Cortex of kidney (tissue), 1 donor: ENCODE data around the gene GPRIN1.

Experiments used
- DNase-seq: peaks from one replicate; lab custom pipeline; 2025; lab: John Stamatoyannopoulos, UW

The GPRIN1 gene

DNA sequence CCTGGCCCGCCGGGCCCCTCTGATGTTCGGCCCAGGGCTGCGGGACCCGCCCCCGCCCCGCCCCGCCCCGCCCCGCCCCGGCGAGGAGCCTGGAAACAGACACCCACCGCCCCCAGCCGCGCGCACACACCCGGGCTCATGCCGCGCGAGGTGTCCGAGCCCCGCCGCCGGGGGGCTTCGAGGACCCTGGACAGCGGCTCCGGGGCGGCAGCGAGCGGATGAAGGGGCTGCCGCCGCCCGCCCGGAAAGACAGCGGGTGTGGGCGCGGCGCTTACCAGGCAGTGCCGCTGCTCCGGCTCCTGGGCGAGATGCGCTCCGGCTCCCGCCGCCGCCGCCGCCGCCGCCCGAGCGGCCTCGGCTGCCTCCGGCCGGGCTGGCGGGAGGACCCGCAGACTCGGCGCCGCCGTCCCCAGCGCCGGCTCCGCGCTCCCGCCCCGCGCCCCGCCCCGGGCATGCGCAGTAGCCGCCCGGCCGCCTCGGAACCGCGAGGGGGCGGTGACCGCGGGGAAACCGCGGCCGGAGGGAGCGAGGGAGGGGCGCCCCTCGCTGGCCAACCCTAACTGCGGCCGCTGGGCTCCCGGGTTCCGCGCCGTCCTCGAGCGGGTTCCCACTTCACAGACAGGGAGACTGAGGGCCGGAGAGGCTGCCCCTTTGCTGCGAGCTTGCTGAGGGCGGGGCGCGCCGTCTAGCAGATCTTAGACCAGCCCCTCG is at the start of gene GPRIN1:
GPRIN1 (minus strand) TSS at position 433 of the 711 bp plus-strand sequence. CDS start 10,322 bp downstream, outside the sequence.
- no peak for DNase-seq

DNA sequence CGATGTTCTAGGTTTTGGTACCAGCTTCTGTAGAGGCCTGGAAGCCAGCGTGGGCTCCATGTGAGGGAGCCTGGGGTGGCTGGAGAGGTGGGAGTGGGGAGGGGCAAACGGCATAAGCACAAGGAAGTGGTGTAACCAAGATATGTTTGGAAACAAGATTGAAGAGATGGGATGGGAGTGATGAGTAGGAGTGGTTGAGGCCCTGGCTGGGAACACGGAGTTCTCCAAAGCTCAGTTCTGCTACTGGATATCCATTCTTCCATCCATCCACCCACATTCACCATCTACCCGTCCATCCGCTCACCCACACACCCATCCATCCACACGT is 49.5 kb upstream of the GPRIN1 start:
- DNase-seq = no peak

DNA sequence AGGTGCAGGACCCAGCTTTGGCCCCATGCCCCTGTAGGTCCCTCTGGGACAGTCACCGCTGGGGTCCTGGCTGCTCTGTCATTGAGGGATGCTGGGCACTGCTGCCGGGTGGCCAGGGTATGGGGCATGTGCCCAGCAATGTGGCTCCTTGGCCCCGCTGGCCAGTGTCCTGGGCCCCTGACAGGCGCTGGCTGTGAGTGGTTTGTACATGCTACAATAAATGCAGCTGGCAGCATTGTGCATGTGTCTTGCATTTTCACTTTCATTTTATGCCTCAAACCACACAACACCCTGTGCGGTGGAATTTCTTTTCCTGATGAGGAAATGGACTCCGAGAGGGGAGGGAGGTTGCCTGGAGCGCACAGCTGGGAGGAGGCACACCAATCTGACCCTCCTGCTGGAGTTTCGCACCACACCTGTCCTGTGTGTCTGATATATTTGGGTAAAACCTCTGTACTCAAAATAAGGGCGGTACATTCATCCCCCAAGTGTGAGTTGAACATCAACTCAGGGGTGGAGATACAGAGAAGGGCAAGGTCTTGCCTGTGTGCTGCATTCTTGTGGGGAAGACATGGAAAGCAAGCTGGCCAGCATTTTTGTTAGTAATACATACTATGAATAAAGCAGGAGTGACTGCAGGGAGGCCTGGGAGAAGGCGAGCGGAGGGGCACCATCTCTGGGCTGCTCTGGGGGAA is 49.0 kb upstream of the GPRIN1 start:
- no peak for DNase-seq

DNA sequence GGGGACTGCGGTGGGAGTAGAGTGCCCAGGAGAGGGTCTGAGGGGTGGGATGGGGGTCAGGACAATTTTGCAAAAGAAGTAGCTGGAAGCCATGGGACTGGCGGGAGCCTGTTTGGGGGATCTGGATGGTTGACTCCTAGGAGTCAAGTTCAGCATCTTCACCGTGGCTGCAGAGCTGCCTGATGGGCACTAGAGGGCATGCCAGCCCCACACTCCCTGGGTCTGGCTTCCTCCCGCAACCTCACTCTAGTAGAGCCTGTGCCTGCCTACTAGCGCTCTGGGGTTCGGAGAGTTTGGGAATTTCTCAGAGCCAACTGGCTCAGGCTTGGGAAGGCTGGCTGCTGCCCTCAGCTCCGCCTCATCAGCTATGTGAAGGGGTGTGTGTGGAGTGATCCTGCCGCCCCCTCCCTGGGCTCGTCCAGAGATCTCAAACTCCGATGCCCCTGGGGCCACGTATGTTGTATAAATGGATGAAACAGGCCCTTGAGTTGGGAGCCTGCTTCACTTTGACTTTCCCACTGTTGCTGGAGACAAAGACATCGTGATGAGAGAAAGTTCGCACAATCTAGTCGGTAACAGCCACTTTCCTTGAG is 48.1 kb upstream of the GPRIN1 start:
- no peak for DNase-seq

DNA sequence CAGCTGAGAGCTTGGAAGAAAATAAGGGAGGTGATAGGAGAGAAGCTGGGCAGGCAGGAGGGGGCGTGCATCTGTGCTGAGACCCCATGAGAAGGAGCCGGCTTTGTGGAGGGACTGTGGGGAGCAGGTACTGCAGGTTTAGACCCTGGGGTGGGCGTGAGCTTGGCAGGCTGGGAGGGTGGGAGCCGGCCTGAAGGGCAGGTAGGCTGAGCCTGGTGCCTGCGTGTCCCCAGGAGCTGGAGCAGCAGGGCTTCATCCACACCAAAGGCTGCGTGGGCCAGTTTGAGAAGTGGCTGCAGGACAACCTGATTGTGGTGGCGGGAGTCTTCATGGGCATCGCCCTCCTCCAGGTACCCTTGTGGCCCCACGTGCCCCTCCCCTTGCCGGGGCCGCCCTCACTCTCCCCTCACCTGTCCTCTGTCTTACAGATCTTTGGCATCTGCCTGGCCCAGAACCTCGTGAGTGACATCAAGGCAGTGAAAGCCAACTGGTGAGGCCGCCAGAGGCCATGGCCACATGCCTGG is 46.6 kb upstream of the GPRIN1 start:
- no peak for DNase-seq

DNA sequence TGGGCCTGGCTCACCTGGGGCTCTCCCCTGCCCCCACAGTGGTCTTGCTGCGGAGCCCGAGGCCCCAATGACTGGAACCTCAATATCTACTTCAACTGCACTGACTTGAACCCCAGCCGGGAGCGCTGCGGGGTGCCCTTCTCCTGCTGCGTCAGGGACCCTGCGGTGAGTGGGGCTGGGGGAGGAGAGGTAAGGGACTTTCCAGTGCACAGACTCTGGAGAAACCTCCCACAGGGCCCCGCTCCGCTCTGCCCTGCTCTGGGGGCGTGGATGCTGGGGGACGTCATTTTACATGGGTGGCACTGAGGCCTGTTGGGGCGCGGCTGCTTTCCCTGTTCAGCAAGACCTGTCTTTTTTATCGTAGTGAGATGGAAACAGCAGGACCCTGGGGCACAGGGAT is 44.9 kb upstream of the GPRIN1 start:
- no peak for DNase-seq

DNA sequence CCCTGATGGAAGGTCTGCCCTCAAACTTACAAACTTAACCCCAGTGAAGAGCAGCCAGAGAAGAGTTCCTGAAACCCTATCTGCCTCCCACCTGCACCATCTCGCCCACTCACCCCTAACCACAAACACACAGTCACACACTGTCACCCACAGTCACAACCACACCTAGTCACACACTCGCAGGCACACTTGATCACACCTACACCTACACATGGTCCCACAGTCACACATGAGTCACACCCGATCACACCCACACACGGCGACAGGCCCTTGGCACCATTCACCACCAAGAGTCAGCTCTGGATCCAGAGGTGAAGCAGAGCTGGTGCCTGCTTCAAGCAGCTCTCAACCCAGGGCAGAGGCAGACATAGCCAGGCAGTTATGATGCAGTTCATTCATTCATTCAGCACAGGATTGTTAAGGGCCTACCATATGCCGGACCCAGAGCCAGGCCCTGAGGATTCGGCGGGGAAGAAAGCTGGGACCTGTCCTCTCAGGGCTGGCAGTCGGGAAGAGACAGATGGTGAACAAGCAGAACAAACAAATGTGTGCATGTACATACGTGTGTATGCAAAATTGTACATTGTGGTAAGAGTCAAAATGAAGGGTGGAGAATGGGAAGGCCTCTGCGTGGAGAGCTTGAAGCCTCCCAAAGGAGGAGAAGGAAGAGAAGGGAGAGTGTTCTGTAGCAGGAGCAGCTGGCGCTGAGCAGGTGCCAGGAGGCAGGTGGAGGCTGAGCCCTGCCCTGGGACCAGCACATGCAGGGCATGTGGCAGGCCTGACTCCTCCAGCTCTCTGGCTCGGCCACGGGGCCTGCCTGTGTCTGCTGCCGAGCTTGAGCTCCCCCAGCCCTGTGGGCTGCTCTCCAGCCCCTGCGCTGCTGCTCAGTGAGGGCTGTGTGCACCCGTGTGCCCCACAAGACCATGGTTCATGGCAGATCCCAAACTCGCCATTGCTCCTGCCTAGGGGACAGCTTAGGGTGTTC is 43.7 kb upstream of the GPRIN1 start:
- DNase-seq = no peak

DNA sequence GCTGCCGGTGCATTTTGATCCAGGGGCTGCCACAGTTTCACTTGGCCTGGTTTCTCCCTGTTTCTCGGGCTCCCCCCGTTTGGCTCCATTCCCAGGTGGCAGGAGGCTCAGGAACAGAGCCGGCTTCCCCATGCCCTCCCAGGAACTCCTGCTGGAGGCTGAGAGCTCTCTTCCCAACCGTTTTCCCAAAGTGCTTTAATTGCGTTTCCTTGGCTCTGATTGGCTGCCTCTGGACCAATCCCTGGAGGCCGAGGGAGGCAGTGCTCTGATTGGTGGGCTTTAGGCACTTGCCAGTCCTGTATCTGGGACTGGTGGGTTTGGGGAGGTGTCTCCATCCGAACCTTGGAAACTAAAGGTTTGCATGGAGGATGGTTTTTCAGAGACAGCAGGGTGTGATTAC is 42.2 kb upstream of the GPRIN1 start:
- no peak for DNase-seq

DNA sequence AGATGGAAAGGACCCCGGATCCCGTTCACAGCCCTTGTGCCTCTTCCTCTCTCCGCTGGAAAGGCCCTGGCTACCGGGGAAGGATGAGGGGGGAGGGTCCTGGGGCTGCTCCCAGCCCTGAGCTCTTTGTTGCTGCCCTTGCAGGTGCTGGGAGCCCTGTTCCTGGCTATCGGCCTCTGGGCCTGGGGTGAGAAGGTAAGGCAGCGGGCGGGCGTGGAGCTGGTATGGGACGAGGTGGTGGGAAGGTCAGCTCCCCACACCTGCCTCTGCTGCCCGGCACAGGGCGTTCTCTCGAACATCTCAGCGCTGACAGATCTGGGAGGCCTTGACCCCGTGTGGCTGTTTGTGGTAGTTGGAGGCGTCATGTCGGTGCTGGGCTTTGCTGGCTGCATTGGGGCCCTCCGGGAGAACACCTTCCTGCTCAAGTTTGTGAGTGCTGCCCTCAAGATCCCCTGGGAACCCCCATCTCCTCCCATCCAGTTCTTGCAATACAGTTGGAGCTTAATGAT is 41.6 kb upstream of the GPRIN1 start:
- no peak for DNase-seq

DNA sequence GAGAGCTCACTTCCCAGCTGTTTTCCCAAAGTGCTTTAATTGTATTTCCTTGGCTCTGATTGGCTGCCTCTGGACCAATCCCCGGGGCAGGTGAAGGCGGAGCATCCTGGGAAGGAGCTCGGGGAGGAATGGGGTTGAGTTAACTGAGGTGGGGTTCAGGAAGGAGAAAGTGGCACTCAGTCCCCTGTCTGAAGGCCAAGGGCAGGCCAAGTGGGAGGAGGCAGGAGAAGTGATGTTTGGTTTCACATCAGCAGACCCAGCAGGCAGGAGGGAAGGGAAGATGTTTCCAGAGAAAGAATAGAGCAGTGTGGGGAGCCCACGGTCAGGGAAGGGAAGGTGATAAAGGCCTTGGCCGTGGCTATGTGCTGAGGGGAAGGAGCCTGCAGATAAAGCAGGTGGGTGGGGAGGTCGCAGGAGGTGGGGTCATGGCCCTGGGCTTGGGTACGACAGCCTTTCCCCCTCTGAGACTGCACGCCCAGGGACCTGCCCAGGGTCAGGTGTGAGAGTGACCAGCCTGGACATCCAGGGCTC is 40.5 kb upstream of the GPRIN1 start:
- DNase-seq = no peak

DNA sequence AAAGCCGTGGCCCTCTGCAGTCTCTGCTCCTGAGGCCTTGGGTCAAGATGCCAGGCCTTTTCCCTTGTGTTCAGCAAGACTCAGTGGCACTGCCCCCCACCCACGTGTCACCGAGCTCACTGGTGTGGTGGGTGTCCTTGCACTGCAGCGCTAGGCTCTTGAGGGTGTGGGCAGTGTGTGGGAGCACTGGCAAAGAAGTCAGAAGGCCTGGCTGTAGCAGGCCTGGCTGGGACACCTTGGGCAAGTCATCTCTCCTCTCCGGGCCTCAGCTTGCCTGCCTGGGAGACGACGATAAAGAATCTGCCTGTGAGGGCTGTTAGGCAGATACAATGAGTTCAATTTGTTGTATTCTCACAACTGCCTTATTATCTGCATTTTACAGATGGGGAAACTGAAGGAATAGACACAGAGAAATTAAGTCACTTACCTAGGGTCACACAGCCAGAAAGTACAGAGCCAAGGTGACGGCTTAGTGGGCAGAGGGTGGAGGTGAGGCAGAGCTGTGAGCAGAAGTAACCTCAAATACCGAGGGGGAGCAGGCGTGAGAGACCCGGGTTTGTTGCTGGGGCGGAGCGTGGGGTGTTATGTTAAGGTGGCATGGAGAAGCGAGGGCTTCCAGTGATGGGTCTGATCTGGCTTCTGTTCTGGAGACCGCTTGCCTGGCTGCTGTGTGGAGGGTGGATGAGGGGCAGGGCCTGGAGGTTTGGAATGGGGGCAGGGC is 38.7 kb upstream of the GPRIN1 start:
- no peak for DNase-seq

DNA sequence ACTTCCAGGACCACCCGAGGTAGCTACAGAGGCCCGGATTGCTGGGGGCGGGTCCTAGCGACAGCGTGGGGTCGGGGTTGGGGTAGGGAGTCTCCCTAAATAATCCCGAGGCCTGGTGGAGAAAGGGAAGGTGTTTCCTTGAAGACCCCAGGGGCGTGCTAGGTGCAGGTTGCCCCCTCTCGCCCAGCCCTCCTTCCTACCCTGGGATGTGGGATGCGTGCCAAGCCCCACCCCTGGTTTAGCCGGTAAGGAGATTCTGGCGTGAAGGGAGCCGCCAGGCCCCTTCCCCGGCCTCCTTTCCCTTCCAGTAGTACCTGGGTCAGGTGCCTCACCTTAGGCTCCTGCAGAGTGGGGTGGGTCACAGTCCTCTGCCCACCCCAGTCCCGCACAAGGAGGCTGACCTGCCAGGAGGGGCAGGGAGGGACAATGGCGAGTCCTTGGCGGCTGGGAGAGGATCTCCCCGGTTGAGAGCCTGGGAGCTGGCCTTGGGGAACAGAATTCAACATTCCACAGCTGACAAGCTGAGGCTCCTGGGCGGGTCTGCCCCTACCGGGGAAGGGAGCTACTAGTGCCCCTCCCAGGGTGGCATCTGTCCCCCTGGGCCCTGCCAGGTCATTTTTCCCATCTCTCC is 38.0 kb upstream of the GPRIN1 start:
- DNase-seq = no peak

DNA sequence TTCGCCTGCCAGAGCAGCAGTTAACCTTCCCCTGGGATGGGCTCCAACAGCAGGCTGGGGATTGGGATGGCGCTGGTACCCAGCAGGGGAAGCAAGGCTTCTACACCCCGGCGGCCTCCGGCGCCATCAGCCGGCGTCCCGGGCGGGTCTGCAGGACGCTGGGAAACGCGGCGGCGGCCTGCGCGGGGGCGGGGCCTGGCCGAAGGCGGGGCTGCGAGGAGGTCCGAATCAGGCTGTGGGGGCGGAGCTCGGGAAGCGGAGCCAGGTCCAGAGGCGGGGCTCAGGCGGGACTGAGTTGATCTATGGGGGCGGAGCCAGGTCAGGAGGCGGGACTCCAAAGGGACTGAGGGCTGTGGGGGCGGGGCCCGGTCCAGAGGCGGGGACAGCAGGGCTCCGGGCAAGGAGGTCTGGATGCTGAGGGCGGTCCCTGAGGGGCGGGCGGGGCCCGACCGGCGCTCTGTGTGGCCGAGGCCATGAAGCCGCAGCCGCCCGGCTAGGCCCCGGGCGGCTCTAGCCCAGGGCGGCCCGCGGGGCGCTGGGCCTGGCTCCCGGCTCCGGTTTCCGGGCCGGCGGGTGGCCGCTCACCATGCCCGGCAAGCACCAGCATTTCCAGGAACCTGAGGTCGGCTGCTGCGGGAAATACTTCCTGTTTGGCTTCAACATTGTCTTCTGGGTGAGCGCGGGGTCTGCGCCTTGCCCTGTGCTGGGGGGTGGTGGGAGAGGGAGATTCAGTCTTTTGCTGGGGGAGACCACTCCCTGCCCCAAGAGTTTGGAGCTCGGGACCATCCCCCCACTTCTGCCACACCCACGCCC is 37.3 kb upstream of the GPRIN1 start, which contains the start of gene TSPAN17:
TSPAN17 (plus strand) TSS at position 455 of the 813 bp plus-strand sequence; CDS start at position 587, 132 bp downstream.
- peak; percentile 70 for DNase-seq

DNA sequence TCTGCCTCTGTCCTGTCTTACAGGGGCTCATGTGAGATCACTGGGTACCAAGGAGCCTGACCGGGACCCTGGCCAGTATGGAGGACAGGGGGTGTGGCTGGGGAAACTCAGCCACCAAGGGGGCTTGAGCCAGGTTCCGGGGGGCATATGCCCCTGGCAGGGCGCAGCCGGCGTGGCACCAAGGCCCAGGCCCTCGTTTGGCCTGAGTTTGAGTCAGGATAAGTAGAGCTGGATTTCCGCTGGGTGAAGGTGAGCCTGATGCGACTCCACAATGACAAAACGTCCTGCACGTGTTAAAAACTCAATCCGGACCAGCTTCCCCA is 36.7 kb upstream of the GPRIN1 start:
- no peak for DNase-seq

DNA sequence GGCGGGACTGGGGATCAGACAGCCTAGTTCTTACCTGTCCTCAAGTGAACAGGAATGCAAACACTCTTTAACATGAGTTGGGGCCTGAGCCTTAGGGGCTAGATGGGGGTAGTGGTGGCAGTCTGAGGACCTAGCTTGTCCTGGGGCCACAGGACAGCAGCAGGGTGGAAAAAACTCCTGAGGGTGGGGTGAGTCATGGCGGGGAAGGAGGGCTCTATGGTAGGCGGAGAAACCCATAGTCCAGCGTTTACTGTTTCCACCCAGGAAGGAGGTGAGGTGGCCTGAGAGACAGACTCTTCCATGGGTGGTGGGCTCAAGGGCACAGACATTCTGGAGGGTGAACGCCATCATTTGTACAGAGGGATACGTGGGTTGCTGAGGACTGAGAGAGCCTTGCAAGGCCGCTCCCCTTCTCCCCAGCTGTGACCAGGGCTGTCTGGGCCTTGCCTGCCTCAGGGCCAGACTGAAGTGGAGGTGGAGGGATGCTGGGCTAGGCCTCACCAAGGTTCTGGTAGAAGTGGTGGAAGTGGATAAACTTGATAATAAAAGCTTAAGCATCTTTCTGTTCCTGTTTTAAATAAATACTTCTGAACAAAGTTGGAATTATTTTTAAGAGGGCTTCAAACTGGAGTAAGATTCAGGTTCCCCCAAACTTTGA is 36.2 kb upstream of the GPRIN1 start:
- DNase-seq = no peak

DNA sequence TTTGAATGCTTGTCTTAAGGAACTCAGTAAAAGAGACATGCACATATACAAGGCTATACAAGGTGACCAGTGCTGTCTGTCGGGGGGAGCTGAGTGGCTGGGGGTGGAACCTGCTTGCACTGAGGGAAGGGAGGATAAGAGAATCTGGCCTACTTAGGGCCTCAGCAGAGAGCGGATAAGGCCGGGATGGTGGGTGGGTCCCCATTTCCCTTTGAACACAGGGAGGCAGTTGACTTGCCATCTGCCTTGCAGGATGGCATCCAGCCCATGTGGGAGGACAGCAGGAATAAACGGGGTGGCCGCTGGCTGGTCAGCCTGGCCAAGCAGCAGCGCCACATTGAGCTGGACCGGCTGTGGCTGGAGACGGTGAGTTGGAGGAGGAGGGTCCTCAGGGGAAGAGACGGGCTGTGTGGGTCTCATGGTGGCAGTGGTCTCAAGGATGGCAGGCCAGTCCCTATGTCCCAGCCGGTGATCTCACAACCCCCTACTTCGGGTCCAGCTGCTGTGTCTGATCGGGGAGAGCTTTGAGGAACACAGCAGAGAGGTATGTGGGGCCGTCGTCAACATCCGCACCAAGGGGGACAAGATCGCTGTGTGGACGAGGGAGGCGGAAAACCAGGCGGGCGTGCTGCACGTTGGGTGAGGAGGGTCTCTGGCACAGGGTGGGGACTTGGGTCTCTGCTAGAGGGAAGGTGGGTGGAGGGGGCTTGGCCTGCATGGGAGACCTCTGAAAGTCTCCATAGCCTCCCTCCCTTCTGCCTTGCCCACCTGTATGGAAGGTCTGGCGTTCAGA is 35.1 kb upstream of the GPRIN1 start:
- no peak for DNase-seq

DNA sequence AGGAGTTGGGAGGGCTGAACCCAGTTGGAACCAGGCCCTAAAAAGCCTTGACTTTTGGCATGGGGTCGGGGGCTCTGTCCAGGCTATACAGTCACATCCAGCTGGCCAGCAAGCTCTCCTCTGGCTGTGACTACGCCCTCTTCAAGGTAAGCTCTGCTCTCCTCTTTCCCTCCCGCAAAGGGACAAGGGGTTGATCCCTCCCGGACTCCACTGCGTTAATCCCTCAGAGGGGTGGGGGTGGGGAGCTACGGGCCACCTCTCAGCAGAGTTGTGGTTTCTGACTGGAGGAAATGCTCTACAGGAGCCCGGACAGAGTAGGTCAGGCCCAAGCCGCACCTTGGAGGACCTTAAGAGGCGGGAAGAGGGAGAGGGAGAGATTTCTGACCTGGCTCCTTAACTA is 34.3 kb upstream of the GPRIN1 start:
- DNase-seq = no peak
